Common myeloid progenitor, CD34-positive (primary cell): ENCODE results near the gene SMIM10L1.

Experiments used
- CTCF ChIA-PET: fragments of 350-600 bp; sonication (Branson Sonifier 250); formaldehyde crosslinking; loops from one replicate; lab custom pipeline; 2021; ENCODE audit warnings: antibody characterized with exemption; lab: Charles Lee
- POLR2A ChIA-PET: fragments of 350-600 bp; sonication (Branson Sonifier 250); formaldehyde crosslinking; loops from one replicate; lab custom pipeline; 2021; ENCODE audit warnings: antibody characterized with exemption; lab: Charles Lee
- DNase-seq, 3 donors: peaks; one replicate each; pipeline versions ENCODE4 v3.0.0 to v3.0.0-alpha.2; 2013
- H3K27ac ChIP-seq, 2 experiments: 1 replicate in 1 of 2; 2 replicates in 1 of 2; pipeline ENCODE4 v1.7.0; 2013; ENCODE audit warnings: inconsistent platforms in 2 of 2, low read length in 2 of 2, mild to moderate bottlenecking in 2 of 2, low read depth in 1 of 2, moderate library complexity in 1 of 2; ENCODE audit not compliant: severe bottlenecking in 2 of 2, insufficient read depth in 1 of 2, poor library complexity in 1 of 2
- H3K27me3 ChIP-seq, 5 experiments: replicated peaks in 2 of 5; 1 replicate in 3 of 5; 2 replicates in 2 of 5; pipeline versions ENCODE4 v1.6.1 to v1.7.0; 2013; ENCODE audit warnings: low read length in 4 of 5, mild to moderate bottlenecking in 2 of 5, moderate library complexity in 2 of 5, inconsistent platforms in 1 of 5; ENCODE audit not compliant: insufficient read depth in 5 of 5, control insufficient read depth in 4 of 5
- H3K36me3 ChIP-seq, 4 experiments: 1 replicate in 2 of 4; 2 replicates in 2 of 4; pipeline versions ENCODE4 v1.6.1 to v1.7.0; 2013; ENCODE audit warnings: low read length in 3 of 4, control low read depth in 1 of 4, mild to moderate bottlenecking in 1 of 4; ENCODE audit not compliant: control insufficient read depth in 4 of 4, insufficient read depth in 4 of 4
- H3K4me1 ChIP-seq, 4 experiments: 1 replicate in 3 of 4; 2 replicates in 1 of 4; pipeline versions ENCODE4 v1.6.1 to v1.7.1; 2013; ENCODE audit warnings: low read length in 3 of 4, mild to moderate bottlenecking in 3 of 4, control low read depth in 1 of 4, inconsistent platforms in 1 of 4, moderate library complexity in 1 of 4; ENCODE audit not compliant: control insufficient read depth in 4 of 4, insufficient read depth in 4 of 4; ENCODE audit errors: control extremely low read depth in 1 of 4
- H3K4me3 ChIP-seq, 7 experiments: 1 replicate in 4 of 7; 2 replicates in 3 of 7; pipeline versions ENCODE4 v1.5.1 to v1.7.0; 2013; ENCODE audit warnings: mild to moderate bottlenecking in 7 of 7, low read length in 6 of 7, moderate library complexity in 6 of 7, inconsistent platforms in 2 of 7, low read depth in 2 of 7, control low read depth in 1 of 7; ENCODE audit not compliant: insufficient read depth in 4 of 7, control insufficient read depth in 1 of 7; ENCODE audit errors: extremely low read depth in 1 of 7
- H3K9me3 ChIP-seq, 5 experiments: 1 replicate in 4 of 5; 2 replicates in 1 of 5; pipeline versions ENCODE4 v1.6.1 to v1.7.1; 2013; ENCODE audit warnings: low read length in 4 of 5, mild to moderate bottlenecking in 2 of 5, inconsistent platforms in 1 of 5, low read depth in 1 of 5, moderate library complexity in 1 of 5; ENCODE audit not compliant: control insufficient read depth in 4 of 5, insufficient read depth in 2 of 5; ENCODE audit errors: control extremely low read depth in 1 of 5
- WGBS: methylation state at CpG from one replicate; pipeline ENCODE4 v1.1.5; 2013; ENCODE audit not compliant: insufficient coverage; 5-methylcytosine and 5-hydroxymethylcytosine counted together

SMIM10L1 gene

GRCh38 chr12:11182529-11182928 lies 11.5 kb downstream of the SMIM10L1 start:
- DNase-seq, result no peak
- peaks cover 0 to 2% (median 0%) of the 10 kb centered on the region in 4 experiments for H3K36me3 ChIP-seq
- no peaks in the 10 kb centered on the region for H3K27me3 ChIP-seq
- POLR2A ChIA-PET, result interaction anchor here (0.8 kb wide), 1 partner anchor 8 kb away, joined by 4 read pairs; no protein-coding TSS in a partner anchor
- no peak overlapping the region for H3K27ac ChIP-seq
- no peak overlapping the region for H3K4me3 ChIP-seq
- H3K4me1 ChIP-seq, result no peaks in the 10 kb centered on the region
- CTCF ChIA-PET, result no interaction called here
- no peaks in the 10 kb centered on the region for H3K9me3 ChIP-seq

- CTCF ChIA-PET, result interaction anchor here (1.0 kb wide), 1 partner anchor 419 kb away, joined by 3 read pairs; no protein-coding TSS in a partner anchor
Measured at GRCh38 chr12:11183011-11183410, 12.0 kb downstream of the SMIM10L1 start.

GRCh38 chr12:11186837-11187236 lies 15.8 kb downstream of the SMIM10L1 start, which contains the start of gene TAS2R42:
Gene TAS2R42 (minus strand): TSS chr12:11186937. CDS start chr12:11186937, 0 bp downstream.
- H3K27me3 ChIP-seq, result no peaks in the 10 kb centered on the region
- ChIA-PET POLR2A (no interaction called here), CTCF (no interaction called here)
- no peaks in the 10 kb centered on the region for H3K4me1 ChIP-seq
- WGBS, result 100% methylated on average over 1 of the region's 2 CpGs
- no peak within 1 kb of the TSS for H3K4me3 ChIP-seq
- H3K9me3 ChIP-seq, result no peaks in the 10 kb centered on the region
- no peak for DNase-seq
- no peak within 1 kb of the TSS for H3K27ac ChIP-seq
- no peaks in the 10 kb centered on the region for H3K36me3 ChIP-seq

More at GRCh38 chr12:11183011-11183410, 12.0 kb downstream of the SMIM10L1 start:
- no peaks in the 10 kb centered on the region for H3K27me3 ChIP-seq
- H3K4me3 ChIP-seq, result no peak overlapping the region
- POLR2A ChIA-PET, result interaction anchor here (0.6 to 0.8 kb wide), 2 partner anchors 8 to 405 kb away, joined by 4 read pairs; no protein-coding TSS in a partner anchor
- H3K9me3 ChIP-seq, result no peaks in the 10 kb centered on the region
- no peak for DNase-seq
- no peaks in the 10 kb centered on the region for H3K36me3 ChIP-seq
- H3K4me1 ChIP-seq, result no peaks in the 10 kb centered on the region
- H3K27ac ChIP-seq, result no peak overlapping the region

- no peak for DNase-seq
- H3K36me3 ChIP-seq, result no peaks in the 10 kb centered on the region
- ChIA-PET POLR2A (no interaction called here), CTCF (no interaction called here)
- no peaks in the 10 kb centered on the region for H3K27me3 ChIP-seq
- H3K4me1 ChIP-seq, result no peaks in the 10 kb centered on the region
- no peak overlapping the region for H3K4me3 ChIP-seq
- H3K27ac ChIP-seq, result no peak overlapping the region
- H3K9me3 ChIP-seq, result peaks cover 0 to 4% (median 1%) of the 10 kb centered on the region in 5 experiments
Measured at GRCh38 chr12:11202811-11203210, 31.8 kb downstream of the SMIM10L1 start.

GRCh38 chr12:11204173-11204572 lies 33.2 kb downstream of the SMIM10L1 start:
- Histone ChIP-seq H3K36me3 (no peaks in the 10 kb centered on the region), H3K4me3 (no peak overlapping the region), H3K27ac (no peak overlapping the region), H3K9me3 (peaks cover 0 to 4% (median 1%) of the 10 kb centered on the region in 5 experiments), H3K4me1 (no peaks in the 10 kb centered on the region), H3K27me3 (no peaks in the 10 kb centered on the region)
- ChIA-PET CTCF (no interaction called here), POLR2A (no interaction called here)
- WGBS, result 80% methylated on average over 1 of the region's 3 CpGs
- DNase-seq, result no peak

GRCh38 chr12:11209113-11209512 lies 38.1 kb downstream of the SMIM10L1 start:
- Histone ChIP-seq H3K4me3 (no peak overlapping the region), H3K27ac (no peak overlapping the region), H3K36me3 (no peaks in the 10 kb centered on the region), H3K27me3 (no peaks in the 10 kb centered on the region), H3K4me1 (no peaks in the 10 kb centered on the region), H3K9me3 (peaks cover 0 to 2% (median under 1%) of the 10 kb centered on the region in 5 experiments)
- ChIA-PET POLR2A (no interaction called here), CTCF (interaction anchor here (1.4 kb wide), 1 partner anchor 10 kb away, joined by 4 read pairs; no protein-coding TSS in a partner anchor)
- no peak for DNase-seq
- WGBS, result 100% methylated on average over 1 of the region's 1 CpG
